Tibial nerve (tissue), 4 donors: ENCODE measurements around the gene HOXB13.

Experiments used
- CTCF ChIP-seq, 5 experiments: fragments of 200-600 bp in 3 of 5; fragments of 450-650 bp in 2 of 5; sonication (generic) in 3 of 5; IDR thresholded peaks; one replicate each; pipeline ENCODE4 v1.5.1; 2016 to 2019; ENCODE audit warnings: antibody characterized with exemption in 5 of 5, mild to moderate bottlenecking in 3 of 5, moderate library complexity in 2 of 5
- EP300 ChIP-seq, 2 donors: sonication (generic); formaldehyde crosslinking; IDR thresholded peaks; one replicate each; pipeline ENCODE4 v1.6.1; 2017; ENCODE audit warnings: antibody characterized with exemption in 2 of 2, mild to moderate bottlenecking in 1 of 2
- POLR2A ChIP-seq, 2 donors: fragments of 450-650 bp; IDR thresholded peaks; one replicate each; pipeline ENCODE4 v1.6.1; 2017; ENCODE audit warnings: antibody characterized with exemption in 2 of 2, mild to moderate bottlenecking in 2 of 2, moderate library complexity in 2 of 2

DNA sequence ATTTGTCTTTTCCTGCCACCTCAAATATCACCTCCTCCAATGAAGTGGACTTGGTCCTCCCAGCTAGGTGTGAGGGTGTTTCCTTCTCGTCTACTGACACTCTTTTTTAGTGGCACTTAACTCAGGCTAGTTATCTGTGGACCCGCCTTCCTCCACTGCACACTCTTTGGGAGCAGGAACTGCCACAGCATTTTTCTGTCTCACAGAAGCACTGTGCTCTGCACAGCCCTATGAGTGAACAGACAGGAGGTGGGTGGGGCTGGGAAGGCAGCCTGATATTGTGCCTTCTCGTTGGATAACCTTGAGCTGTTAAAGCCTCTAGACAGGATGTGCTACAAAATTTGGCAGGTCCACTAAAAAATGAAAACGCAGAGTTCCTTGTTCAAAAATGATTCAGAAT lies 31.9 kb upstream of the HOXB13 start:
- TF ChIP-seq CTCF (IDR thresholded peaks at IDR 0.05), result no peak
- TF ChIP-seq EP300 (IDR thresholded peaks at IDR 0.05), result no peak
- TF ChIP-seq POLR2A (IDR thresholded peaks at IDR 0.05), result no peak
